ENCODE measurements around the gene C1orf53. TPM values are rescaled to one million over a fixed set of nuclear protein-coding genes. Genes with fewer than 3 reads are reported as not detected.
A peak's percentile ranks its signal among the peaks of the same experiment; 100 is the strongest.
"Not testable (repeated sequence)": the region's sequence is repeated elsewhere in the genome, so short reads cannot be mapped to it uniquely, and the experiment has no call there.

C1orf53 gene
- total RNA-seq, 3 donors from 2014 or later (not counting 1 experiment from before 2014, with no cell fraction given), result not detected

GRCh38 chr1:197948926-197949899 is 46.8 kb downstream of the C1orf53 start:
- no peak for TF ChIP-seq CTCF (IDR thresholded peaks at IDR 0.05)
- Mint-ChIP-seq H3K4me3 (peak overlapping the region; percentile 41), H3K27ac (peak overlapping the region; percentile 57 to 76), H3K36me3 (no peaks in the 10 kb centered on the region), H3K27me3 (ENCODE audit: low read depth in 2 of 2) (peaks cover 0 to 10% of the 10 kb centered on the region in 2 donors), H3K4me1 (peaks cover 17 to 28% of the 10 kb centered on the region in 2 donors), H3K9me3 (peaks cover 2 to 3% of the 10 kb centered on the region in 2 donors)
- H3K9me3 ChIP-seq (ENCODE audit: control insufficient read depth, insufficient read depth, low read length), result peaks cover 2% of the 10 kb centered on the region
- ATAC-seq, result peak; percentile 57 to 86 (median 73)
- H3K27ac ChIP-seq (ENCODE audit: low read length), result peak overlapping the region; percentile 4
- H3K4me3 ChIP-seq (ENCODE audit: low read length), result no peak overlapping the region
- H3K36me3 ChIP-seq (ENCODE audit: control insufficient read depth, insufficient read depth, low read length), result no peaks in the 10 kb centered on the region
- no peaks in the 10 kb centered on the region for H3K27me3 ChIP-seq (ENCODE audit: control insufficient read depth, insufficient read depth, low read length)
- WGBS (ENCODE audit: insufficient coverage), result 29% methylated on average over 7 of the region's 8 CpGs
- DNase-seq, result peak in 1 of 2 donors; percentile 64
- intact Hi-C loops (cut with micrococcal nuclease), result no loop called here
- H3K4me1 ChIP-seq (ENCODE audit: control insufficient read depth, insufficient read depth, low read length), result peaks cover 11% of the 10 kb centered on the region

GRCh38 chr1:197951089-197951488 is 48.7 kb downstream of the C1orf53 start:
- no peak for TF ChIP-seq CTCF (IDR thresholded peaks at IDR 0.05)
- Mint-ChIP-seq H3K27me3 (ENCODE audit: low read depth in 2 of 2) (peaks cover 4 to 6% of the 10 kb centered on the region in 2 donors), H3K9me3 (peaks cover 2 to 3% of the 10 kb centered on the region in 2 donors), H3K4me1 (peaks cover 17 to 28% of the 10 kb centered on the region in 2 donors), H3K27ac (no peak overlapping the region), H3K4me3 (no peak overlapping the region), H3K36me3 (no peaks in the 10 kb centered on the region)
- no peaks in the 10 kb centered on the region for H3K36me3 ChIP-seq (ENCODE audit: control insufficient read depth, insufficient read depth, low read length)
- intact Hi-C loops (cut with micrococcal nuclease), result no loop called here
- H3K27me3 ChIP-seq (ENCODE audit: control insufficient read depth, insufficient read depth, low read length), result no peaks in the 10 kb centered on the region
- DNase-seq, result no peak
- ATAC-seq, result no peak
- no peak overlapping the region for H3K27ac ChIP-seq (ENCODE audit: low read length)
- H3K9me3 ChIP-seq (ENCODE audit: control insufficient read depth, insufficient read depth, low read length), result peaks cover 2% of the 10 kb centered on the region
- H3K4me1 ChIP-seq (ENCODE audit: control insufficient read depth, insufficient read depth, low read length), result peaks cover 11% of the 10 kb centered on the region
- H3K4me3 ChIP-seq (ENCODE audit: low read length), result no peak overlapping the region

GRCh38 chr1:197951617-197952175 is 49.3 kb downstream of the C1orf53 start:
- no peak for ATAC-seq
- H3K27me3 Mint-ChIP-seq (ENCODE audit: low read depth in 2 of 2), result peaks cover 4 to 6% of the 10 kb centered on the region in 2 donors

GRCh38 chr1:197953472-197953871 is 51.0 kb downstream of the C1orf53 start:
- H3K4me1 Mint-ChIP-seq, result peaks cover 16 to 17% of the 10 kb centered on the region in 2 donors
- ATAC-seq; H3K36me3 ChIP-seq (ENCODE audit: control insufficient read depth, insufficient read depth, low read length); H3K27ac ChIP-seq (ENCODE audit: low read length); H3K9me3 ChIP-seq (ENCODE audit: control insufficient read depth, insufficient read depth, low read length); H3K27ac Mint-ChIP-seq; H3K27me3 ChIP-seq (ENCODE audit: control insufficient read depth, insufficient read depth, low read length); intact Hi-C loops (cut with micrococcal nuclease); H3K36me3 Mint-ChIP-seq; DNase-seq; H3K9me3 Mint-ChIP-seq; H3K4me3 Mint-ChIP-seq; H3K4me3 ChIP-seq (ENCODE audit: low read length): not testable (repeated sequence)
- peaks cover 11% of the 10 kb centered on the region for H3K4me1 ChIP-seq (ENCODE audit: control insufficient read depth, insufficient read depth, low read length)
- H3K27me3 Mint-ChIP-seq (ENCODE audit: low read depth in 2 of 2), result peaks cover 16% of the 10 kb centered on the region in 2 donors
- WGBS (ENCODE audit: insufficient coverage), result 64% methylated on average over 6 of the region's 6 CpGs

More at GRCh38 chr1:197951617-197952175, 49.3 kb downstream of the C1orf53 start:
- Histone ChIP-seq H3K9me3 (ENCODE audit: control insufficient read depth, insufficient read depth, low read length) (peaks cover 2% of the 10 kb centered on the region), H3K27me3 (ENCODE audit: control insufficient read depth, insufficient read depth, low read length) (no peaks in the 10 kb centered on the region), H3K36me3 (ENCODE audit: control insufficient read depth, insufficient read depth, low read length) (no peaks in the 10 kb centered on the region), H3K27ac (ENCODE audit: low read length) (no peak overlapping the region), H3K4me3 (ENCODE audit: low read length) (no peak overlapping the region), H3K4me1 (ENCODE audit: control insufficient read depth, insufficient read depth, low read length) (peaks cover 11% of the 10 kb centered on the region)
- intact Hi-C loops (cut with micrococcal nuclease), result no loop called here
- WGBS (ENCODE audit: insufficient coverage), result 93% methylated on average over 4 of the region's 5 CpGs
- TF ChIP-seq CTCF (IDR thresholded peaks at IDR 0.05), result no peak
- Mint-ChIP-seq H3K27ac (no peak overlapping the region), H3K9me3 (peaks cover 2 to 3% of the 10 kb centered on the region in 2 donors), H3K4me1 (peaks cover 17 to 28% of the 10 kb centered on the region in 2 donors), H3K4me3 (no peak overlapping the region), H3K36me3 (no peaks in the 10 kb centered on the region)
- DNase-seq, result no peak

All from natural killer cell (primary cell).